Mucosa of descending colon (tissue), 3 donors: ENCODE data around the gene ABCG5. TPM values are rescaled to one million over a fixed set of nuclear protein-coding genes. Genes with fewer than 3 reads are reported as not detected.

Experiments
- ATAC-seq: fragments of 200-7000 bp; cut with Tn5 transposase; one replicate; pipeline ENCODE4 v1.9.1; 2020; ENCODE audit warnings: mild to moderate bottlenecking, moderate library complexity
- DNase-seq, 3 donors: peaks; one replicate each; pipeline ENCODE4 v3.0.0-alpha.2; 2020
- H3K36me3 ChIP-seq: fragments of 200-600 bp; one replicate; pipeline ENCODE4 v1.8.0; 2021; ENCODE audit warnings: low read depth, mild to moderate bottlenecking
- H3K4me1 ChIP-seq: fragments of 200-600 bp; one replicate; pipeline ENCODE4 v1.8.0; 2021; ENCODE audit warnings: low read depth, mild to moderate bottlenecking
- H3K4me3 ChIP-seq: fragments of 200-600 bp; one replicate; pipeline ENCODE4 v1.8.0; 2021; ENCODE audit warnings: mild to moderate bottlenecking
- H3K9me3 ChIP-seq: fragments of 200-600 bp; one replicate; pipeline ENCODE4 v1.8.0; 2021; ENCODE audit warnings: mild to moderate bottlenecking
- intact Hi-C, 2 donors: fragments of 100-400 bp; cut with DNase I in 1 of 2; cut with micrococcal nuclease in 1 of 2; formaldehyde crosslinking; loops; one replicate each; pipeline versions ENCODE4 v1.11.0 to v1.11.1; 2022; cut with DNase I, micrococcal nuclease
- total RNA-seq, 3 donors: library from RNA; stranded (reverse); fragmentation: NEBNext Ultra II Directional in 2 of 3; extraction: Animal tissue kit (Norgen Biotek cat#: 25700) in 2 of 3; gene quantifications; one replicate each; pipeline versions ENCODE4 v1.2.1 to v1.2.4, GENCODE V29; 2021 to 2023
- TF ChIP-seq, protein P1 (sequence below): fragments of 200-600 bp; IDR thresholded peaks from one replicate; pipeline ENCODE4 v1.8.0; 2022; ENCODE audit warnings: antibody characterized with exemption, mild to moderate bottlenecking
- donor health status: DM: no; HTN: no; CAD: no; lungs with moderate emphysema.
- donor health status: DM: no; HTN: no; CAD: no.
- donor health status: DM: no; HTN: yes; CAD: no.

Gene ABCG5
- total RNA-seq, 3 donors from 2014 or later, result 0.22 TPM; not detected in 2

DNA sequence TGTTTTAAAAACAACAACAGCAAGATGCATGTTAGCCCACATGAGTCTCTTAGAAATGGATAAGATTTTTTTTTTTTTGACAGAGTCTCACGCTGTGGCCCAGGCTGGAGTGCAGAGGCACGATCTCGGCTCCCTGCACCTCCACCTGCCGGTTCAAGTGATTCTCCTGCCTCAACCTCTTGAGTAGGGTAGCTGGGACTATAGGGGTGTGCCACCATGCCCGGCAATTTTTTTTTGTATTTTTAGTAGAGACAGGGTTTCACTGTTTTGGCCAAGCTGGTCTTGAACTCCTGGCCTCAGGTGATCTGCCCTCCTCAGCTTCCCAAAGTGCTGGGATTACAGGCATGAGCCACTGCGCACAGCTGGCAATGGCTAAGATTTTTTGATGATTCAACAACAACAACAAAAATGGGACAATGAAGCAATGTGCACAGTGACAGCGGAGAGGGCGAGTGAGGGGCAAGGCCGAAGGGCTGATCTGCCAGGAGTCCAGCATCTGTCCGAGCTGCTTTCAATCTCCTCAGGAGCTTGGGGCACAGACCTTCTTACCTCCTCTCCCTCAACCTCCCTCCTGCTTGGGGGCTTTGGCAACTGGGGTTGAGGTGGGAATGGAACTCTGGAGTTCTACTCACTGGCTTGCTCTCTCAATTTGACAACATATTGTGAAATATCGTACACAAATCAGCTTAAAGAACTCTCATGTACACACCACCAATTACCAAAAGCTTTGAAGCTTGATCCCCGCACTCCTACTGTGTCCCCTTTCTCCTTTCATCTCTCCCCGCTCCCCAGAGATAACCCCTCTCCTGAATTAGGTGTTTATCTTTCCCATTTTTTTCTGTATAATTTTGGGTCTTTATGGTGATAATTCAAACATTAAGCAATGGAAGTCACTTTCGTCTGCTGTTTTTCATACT lies 3.6 kb upstream of the ABCG5 start:
- Histone ChIP-seq H3K9me3 (no peaks in the 10 kb centered on the region), H3K36me3 (no peaks in the 10 kb centered on the region), H3K4me3 (no peak overlapping the region), H3K4me1 (no peaks in the 10 kb centered on the region)
- DNase-seq (no peak), ATAC-seq (no peak)
- intact Hi-C loops, result no loop called here
- TF ChIP-seq, protein P1, sequence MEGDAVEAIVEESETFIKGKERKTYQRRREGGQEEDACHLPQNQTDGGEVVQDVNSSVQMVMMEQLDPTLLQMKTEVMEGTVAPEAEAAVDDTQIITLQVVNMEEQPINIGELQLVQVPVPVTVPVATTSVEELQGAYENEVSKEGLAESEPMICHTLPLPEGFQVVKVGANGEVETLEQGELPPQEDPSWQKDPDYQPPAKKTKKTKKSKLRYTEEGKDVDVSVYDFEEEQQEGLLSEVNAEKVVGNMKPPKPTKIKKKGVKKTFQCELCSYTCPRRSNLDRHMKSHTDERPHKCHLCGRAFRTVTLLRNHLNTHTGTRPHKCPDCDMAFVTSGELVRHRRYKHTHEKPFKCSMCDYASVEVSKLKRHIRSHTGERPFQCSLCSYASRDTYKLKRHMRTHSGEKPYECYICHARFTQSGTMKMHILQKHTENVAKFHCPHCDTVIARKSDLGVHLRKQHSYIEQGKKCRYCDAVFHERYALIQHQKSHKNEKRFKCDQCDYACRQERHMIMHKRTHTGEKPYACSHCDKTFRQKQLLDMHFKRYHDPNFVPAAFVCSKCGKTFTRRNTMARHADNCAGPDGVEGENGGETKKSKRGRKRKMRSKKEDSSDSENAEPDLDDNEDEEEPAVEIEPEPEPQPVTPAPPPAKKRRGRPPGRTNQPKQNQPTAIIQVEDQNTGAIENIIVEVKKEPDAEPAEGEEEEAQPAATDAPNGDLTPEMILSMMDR, result no peak

DNA sequence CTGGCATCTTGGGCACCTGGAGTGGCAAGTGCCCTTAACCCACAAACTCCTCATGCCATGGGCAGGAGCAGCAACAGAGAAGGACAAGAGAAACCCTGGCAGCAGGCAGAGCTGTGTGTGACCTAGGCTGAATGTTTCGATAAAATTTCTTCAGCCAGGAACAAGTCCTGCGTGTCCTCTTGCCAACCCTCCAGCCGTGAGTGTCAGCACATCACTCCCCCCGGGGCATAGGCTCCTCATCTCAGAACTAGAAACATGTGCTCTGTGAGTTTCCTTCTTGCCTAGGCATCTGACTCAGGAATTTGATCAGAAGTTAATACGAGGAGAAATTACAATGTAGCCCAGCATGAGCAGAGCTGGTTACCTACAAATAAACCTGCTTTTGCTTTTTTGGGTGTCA lies 2.3 kb upstream of the ABCG5 start:
- no peaks in the 10 kb centered on the region for H3K36me3 ChIP-seq
- DNase-seq, result no peak
- ATAC-seq, result no peak
- intact Hi-C loops, result no loop called here
- no peaks in the 10 kb centered on the region for H3K4me1 ChIP-seq
- no peaks in the 10 kb centered on the region for H3K9me3 ChIP-seq
- TF ChIP-seq, protein P1, result no peak
- H3K4me3 ChIP-seq, result no peak overlapping the region

DNA sequence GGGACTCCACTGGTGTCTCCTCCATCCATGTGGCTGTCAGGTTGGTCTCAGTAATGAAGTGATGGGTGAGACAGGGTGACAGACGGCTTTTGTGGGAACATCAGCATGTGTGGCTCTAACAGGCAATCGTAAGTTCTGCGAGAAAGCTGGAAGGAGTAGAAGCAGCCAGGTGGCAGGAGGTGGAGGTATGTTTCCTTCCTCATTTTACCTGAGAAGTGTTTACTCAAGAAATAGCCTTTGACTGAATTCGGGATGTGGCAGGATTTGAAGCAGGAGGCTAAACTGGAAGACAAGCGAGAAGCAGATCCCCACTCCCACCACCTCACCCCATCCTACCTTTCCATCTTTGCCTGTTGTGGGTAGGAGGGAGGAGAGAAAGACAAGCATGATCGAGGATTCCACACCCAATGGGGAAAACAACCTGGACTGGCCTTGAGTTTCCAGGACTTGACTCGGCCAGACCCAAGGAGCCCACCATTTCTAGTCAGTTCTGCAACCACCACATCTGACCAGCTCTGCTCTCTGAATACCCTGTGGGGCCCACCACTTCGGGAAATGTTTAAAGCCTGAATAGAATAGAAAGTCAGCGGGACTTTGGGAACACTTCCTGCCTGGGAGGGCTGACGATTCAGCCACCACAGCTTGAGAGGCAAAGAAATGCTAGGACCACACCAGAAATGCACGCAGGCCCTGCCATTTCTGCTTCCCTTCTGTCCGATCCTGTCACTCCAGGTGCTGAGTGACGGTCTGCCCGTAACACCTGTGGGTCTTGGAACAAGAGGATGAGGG lies 1.3 kb upstream of the ABCG5 start:
- H3K36me3 ChIP-seq, result no peaks in the 10 kb centered on the region
- TF ChIP-seq, protein P1, result no peak
- no peak overlapping the region for H3K4me3 ChIP-seq
- intact Hi-C loops, result no loop called here
- H3K4me1 ChIP-seq, result no peaks in the 10 kb centered on the region
- ATAC-seq, result no peak
- DNase-seq, result no peak
- no peaks in the 10 kb centered on the region for H3K9me3 ChIP-seq

DNA sequence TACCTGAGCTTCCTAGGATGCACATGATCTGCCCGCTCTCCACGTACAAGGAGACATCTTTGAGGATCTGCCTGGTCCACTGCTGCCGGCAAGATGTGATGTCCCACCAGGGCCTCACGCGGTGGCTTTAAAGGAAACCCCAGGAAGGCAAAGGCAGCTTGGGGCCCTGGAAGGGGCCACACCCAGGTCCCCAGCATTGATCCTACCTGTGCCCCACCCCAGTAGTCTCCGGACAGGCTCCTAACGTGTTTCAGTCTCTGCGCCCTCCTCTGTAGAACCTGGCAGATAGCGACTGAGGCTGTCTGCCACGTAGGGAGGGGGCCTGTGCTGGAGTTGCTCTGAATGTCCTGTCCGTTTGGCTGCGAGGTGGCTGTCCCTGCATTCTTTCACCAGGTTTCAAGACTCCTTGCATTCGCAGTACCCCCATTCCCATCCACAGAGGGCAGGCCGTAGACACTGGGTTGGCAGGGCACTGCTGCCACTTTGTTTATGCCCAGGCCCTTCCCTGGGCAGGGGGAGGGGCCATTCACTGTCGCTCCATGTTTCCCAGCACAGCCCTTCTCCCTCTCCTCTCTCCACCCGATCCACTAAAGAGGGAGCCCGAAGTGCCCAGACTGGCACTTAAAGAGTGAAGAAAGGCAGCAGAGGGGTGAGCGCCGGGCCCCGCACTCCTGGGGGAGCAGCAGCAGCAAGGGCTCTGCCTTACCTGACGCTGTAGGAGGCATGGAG lies 644 bp downstream of the ABCG5 start:
- ATAC-seq (no peak), DNase-seq (no peak)
- Histone ChIP-seq H3K36me3 (no peaks in the 10 kb centered on the region), H3K9me3 (no peaks in the 10 kb centered on the region), H3K4me1 (no peaks in the 10 kb centered on the region), H3K4me3 (no peak overlapping the region)
- TF ChIP-seq, protein P1, result no peak
- intact Hi-C loops, result no loop called here

DNA sequence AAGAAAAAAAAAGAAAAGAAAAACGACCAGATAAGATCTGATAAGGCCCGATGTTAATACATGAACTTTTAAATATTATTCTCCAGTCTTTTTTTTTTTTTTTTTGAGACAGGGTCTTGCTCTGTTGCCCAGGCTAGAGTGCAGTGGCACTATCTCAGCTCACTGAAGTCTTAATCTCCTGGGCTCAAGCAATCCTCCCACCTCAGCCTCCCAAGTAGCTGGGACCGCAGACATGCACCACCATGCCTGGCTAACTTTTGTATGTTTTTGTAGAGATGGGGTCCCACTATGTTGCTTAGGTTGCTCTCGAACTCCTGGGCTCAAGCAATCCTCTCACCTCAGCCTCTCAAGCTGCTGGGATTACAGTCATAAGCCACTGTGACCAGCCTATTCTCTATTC lies 1.6 kb downstream of the ABCG5 start:
- DNase-seq (no peak), ATAC-seq (no peak)
- Histone ChIP-seq H3K4me3 (no peak overlapping the region), H3K9me3 (no peaks in the 10 kb centered on the region), H3K36me3 (no peaks in the 10 kb centered on the region), H3K4me1 (no peaks in the 10 kb centered on the region)
- TF ChIP-seq, protein P1, result no peak
- intact Hi-C loops, result no loop called here
